GM19372 (cell line): Measurements from ENCODE around the gene INTS6.
"Not testable (repeated sequence)": the region's sequence is repeated elsewhere in the genome, so short reads cannot be mapped to it uniquely, and the experiment has no call there.

ENCODE experiments used
- ATAC-seq: cut with Tn5 transposase; IDR thresholded peaks from one replicate; pipeline ENCODE4 v1.9.1; 2021; ENCODE audit warnings: mild to moderate bottlenecking, low read depth, moderate library complexity; ENCODE audit not compliant: unreplicated experiment

INTS6 gene

GRCh38 chr13:51419001-51419636, 33.7 kb downstream of the INTS6 start:
- ATAC-seq = peak; percentile 68

GRCh38 chr13:51417716-51418115, 35.1 kb downstream of the INTS6 start:
- no peak for ATAC-seq

GRCh38 chr13:51416107-51416506, 36.7 kb downstream of the INTS6 start:
- peak; percentile 61 for ATAC-seq

GRCh38 chr13:51415339-51415738, 37.5 kb downstream of the INTS6 start:
- not testable (repeated sequence) for ATAC-seq

GRCh38 chr13:51412431-51412830, 40.4 kb downstream of the INTS6 start:
- no peak for ATAC-seq

- no peak for ATAC-seq
These were observed 47.7 kb downstream of the INTS6 start for GRCh38 chr13:51405176-51405575.

GRCh38 chr13:51397262-51397941, 55.4 kb downstream of the INTS6 start:
- no peak for ATAC-seq

GRCh38 chr13:51396352-51396751, 56.5 kb downstream of the INTS6 start:
- ATAC-seq = no peak

- no peak for ATAC-seq
These were observed 58.1 kb downstream of the INTS6 start for GRCh38 chr13:51394724-51395123.

GRCh38 chr13:51385114-51385513, 67.7 kb downstream of the INTS6 start:
- ATAC-seq = no peak

- ATAC-seq = no peak
These were observed 72.6 kb downstream of the INTS6 start for GRCh38 chr13:51380269-51380668.

- no peak for ATAC-seq
These were observed 79.4 kb downstream of the INTS6 start for GRCh38 chr13:51373451-51373850.

- no peak for ATAC-seq
These were observed 81.0 kb downstream of the INTS6 start for GRCh38 chr13:51371768-51372399.

- no peak for ATAC-seq
These were observed 82.0 kb downstream of the INTS6 start for GRCh38 chr13:51370811-51371210.

GRCh38 chr13:51370116-51370515, 82.7 kb downstream of the INTS6 start:
- ATAC-seq = no peak

- ATAC-seq = no peak
These were observed 88.3 kb downstream of the INTS6 start for GRCh38 chr13:51364404-51365008.

GRCh38 chr13:51363625-51364024, 89.2 kb downstream of the INTS6 start:
- ATAC-seq = no peak

GRCh38 chr13:51361106-51361505, 91.7 kb downstream of the INTS6 start:
- no peak for ATAC-seq

- no peak for ATAC-seq
These were observed 92.3 kb downstream of the INTS6 start for GRCh38 chr13:51360489-51360888.

GRCh38 chr13:51359352-51359751, 93.5 kb downstream of the INTS6 start:
- no peak for ATAC-seq

GRCh38 chr13:51357928-51358595, 94.8 kb downstream of the INTS6 start:
- no peak for ATAC-seq
